GM23338 (cell line): Measurements from ENCODE around the gene RIN3. TPM values are rescaled to one million over a fixed set of nuclear protein-coding genes. Genes with fewer than 3 reads are reported as not detected.

Source experiments
- ATAC-seq: fragments of 200-7000 bp; cut with Tn5 transposase; 3 replicates; pipeline ENCODE4 v1.9.1; 2020
- DNase-seq: peaks from one replicate; pipeline ENCODE4 v3.0.0-alpha.2; 2015; ENCODE audit warnings: low spot score
- H2AFZ ChIP-seq: fragments of 200-600 bp; sonication (generic); 2 replicates; pipeline ENCODE4 v1.8.0; 2016; ENCODE audit warnings: antibody characterized with exemption, mild to moderate bottlenecking, moderate library complexity
- H3F3A ChIP-seq: fragments of 200-600 bp; sonication (generic); replicated peaks from 2 replicates; pipeline ENCODE4 v1.8.0; 2017; ENCODE audit warnings: antibody characterized with exemption, mixed run types, low read depth
- H3K27ac ChIP-seq: fragments of 200-600 bp; sonication (generic); 2 replicates; pipeline ENCODE4 v1.6.1; 2016; ENCODE audit warnings: low read depth
- H3K27me3 ChIP-seq: fragments of 200-600 bp; sonication (generic); 2 replicates; pipeline ENCODE4 v1.8.0; 2016; ENCODE audit warnings: mild to moderate bottlenecking, mixed run types, moderate library complexity; ENCODE audit not compliant: insufficient read depth
- H3K36me3 ChIP-seq: fragments of 200-600 bp; sonication (generic); 2 replicates; pipeline ENCODE4 v1.8.0; 2016; ENCODE audit warnings: mild to moderate bottlenecking; ENCODE audit not compliant: insufficient read depth
- H3K4me1 ChIP-seq: fragments of 200-600 bp; sonication (generic); 2 replicates; pipeline ENCODE4 v1.8.0; 2016; ENCODE audit warnings: mild to moderate bottlenecking, moderate library complexity; ENCODE audit not compliant: insufficient read depth
- H3K4me2 ChIP-seq: fragments of 200-600 bp; sonication (generic); 2 replicates; pipeline ENCODE4 v1.7.1; 2017; ENCODE audit warnings: mixed run types
- H3K4me3 ChIP-seq: fragments of 200-600 bp; sonication (generic); 2 replicates; pipeline ENCODE4 v1.6.1; 2016; ENCODE audit warnings: mixed run types
- H3K79me2 ChIP-seq: fragments of 200-600 bp; sonication (generic); replicated peaks from 2 replicates; pipeline ENCODE4 v1.8.0; 2017; ENCODE audit warnings: mild to moderate bottlenecking; ENCODE audit not compliant: insufficient read depth
- H3K9me2 ChIP-seq: fragments of 200-600 bp; sonication (generic); 2 replicates; pipeline ENCODE4 v1.8.0; 2017; ENCODE audit not compliant: insufficient read depth
- H4K20me1 ChIP-seq: fragments of 200-600 bp; sonication (generic); replicated peaks from 2 replicates; pipeline ENCODE4 v1.8.0; 2017; ENCODE audit warnings: mild to moderate bottlenecking; ENCODE audit not compliant: insufficient read depth
- H3K27ac Mint-ChIP-seq: 2 replicates; pipeline ENCODE4 v1.8.0; 2020; ENCODE audit warnings: inconsistent platforms, mild to moderate bottlenecking, moderate library complexity, mixed read lengths
- H3K27me3 Mint-ChIP-seq: 3 replicates; pipeline ENCODE4 v1.8.0; 2022; ENCODE audit warnings: low read depth, mild to moderate bottlenecking, moderate library complexity, mixed read lengths, inconsistent platforms; ENCODE audit not compliant: insufficient read depth, poor library complexity
- H3K36me3 Mint-ChIP-seq: 3 replicates; pipeline ENCODE4 v1.8.0; 2021; ENCODE audit warnings: low read depth, mild to moderate bottlenecking, inconsistent platforms, moderate library complexity, mixed read lengths
- H3K4me1 Mint-ChIP-seq: 3 replicates; pipeline ENCODE4 v1.8.0; 2020; ENCODE audit warnings: mild to moderate bottlenecking, inconsistent platforms, mixed read lengths
- H3K4me3 Mint-ChIP-seq: 3 replicates; pipeline ENCODE4 v1.8.0; 2021; ENCODE audit warnings: moderate library complexity, mild to moderate bottlenecking, inconsistent platforms, mixed read lengths
- H3K9me3 Mint-ChIP-seq: 3 replicates; pipeline ENCODE4 v1.8.0; 2020; ENCODE audit warnings: moderate library complexity, mild to moderate bottlenecking, inconsistent platforms, mixed read lengths
- CREB1 ChIP-seq: fragments of 250-450 bp; sonication (Bioruptor Pico); IDR thresholded peaks from 2 replicates; pipeline ENCODE4 v1.5.0; 2020; ENCODE audit warnings: low read depth, mild to moderate bottlenecking, moderate library complexity
- CTCF ChIP-seq, 2 experiments: fragments of 200-600 bp in 1 of 2; sonication (generic) in 1 of 2; conservative IDR thresholded peaks; 2 replicates each; pipeline versions ENCODE4 v1.5.1 to v1.6.1; 2016 to 2017; ENCODE audit warnings: antibody characterized with exemption in 2 of 2, low read depth in 2 of 2, mild to moderate bottlenecking in 2 of 2, moderate library complexity in 1 of 2
- ETS1 ChIP-seq: IDR thresholded peaks from 2 replicates; pipeline ENCODE4 v1.6.1; 2016; ENCODE audit warnings: antibody characterized with exemption
- EZH2 ChIP-seq: fragments of 200-600 bp; sonication (generic); IDR thresholded peaks from one replicate; pipeline ENCODE4 v1.8.0; 2017; ENCODE audit warnings: antibody characterized with exemption, mild to moderate bottlenecking, low read depth; ENCODE audit not compliant: unreplicated experiment
- EZH2phosphoT487 ChIP-seq: fragments of 200-600 bp; sonication (generic); IDR thresholded peaks from one replicate; pipeline ENCODE4 v1.8.1; 2018; ENCODE audit warnings: antibody characterized with exemption; ENCODE audit not compliant: unreplicated experiment
- JUNB ChIP-seq: IDR thresholded peaks from one replicate; pipeline ENCODE4 v1.6.1; 2016; ENCODE audit warnings: antibody characterized with exemption; ENCODE audit not compliant: unreplicated experiment
- NANOG ChIP-seq: IDR thresholded peaks from 2 replicates; pipeline ENCODE4 v1.6.1; 2016; ENCODE audit warnings: antibody characterized with exemption, borderline replicate concordance
- POLR2AphosphoS5 ChIP-seq: IDR thresholded peaks from 2 replicates; pipeline ENCODE4 v1.6.1; 2016; ENCODE audit warnings: antibody characterized with exemption, low read depth
- REST ChIP-seq: IDR thresholded peaks from one replicate; pipeline ENCODE4 v1.6.1; 2018; ENCODE audit warnings: antibody characterized with exemption; ENCODE audit not compliant: unreplicated experiment
- STAT1 ChIP-seq: IDR thresholded peaks from one replicate; pipeline ENCODE4 v1.6.1; 2016; ENCODE audit warnings: antibody characterized with exemption; ENCODE audit not compliant: unreplicated experiment
- ZNF114 ChIP-seq: fragments of 250-450 bp; sonication (Bioruptor Pico); IDR thresholded peaks from 2 replicates; pipeline ENCODE4 v1.5.0; 2020; ENCODE audit warnings: mild to moderate bottlenecking, moderate library complexity
- ZNF331 ChIP-seq: fragments of 250-450 bp; sonication (Bioruptor Pico); IDR thresholded peaks from 2 replicates; pipeline ENCODE4 v1.5.0; 2020; ENCODE audit warnings: low read depth, mild to moderate bottlenecking, moderate library complexity
- ZNF462 ChIP-seq: fragments of 250-450 bp; sonication (Bioruptor Pico); IDR thresholded peaks from 2 replicates; pipeline ENCODE4 v1.5.0; 2020; ENCODE audit warnings: mild to moderate bottlenecking, moderate library complexity
- polyA plus RNA-seq: library from polyadenylated mRNA; unstranded; fragments of >200 nt; fragmentation: Nextera tagmentation; extraction: Ambion mirVana; gene quantifications from 2 replicates; pipeline ENCODE4 v1.2.1, GENCODE V29; 2016
- total RNA-seq: library from RNA; depleted of rRNA; stranded (reverse); fragments of >200 nt; shearing (Covaris generic); gene quantifications from 2 replicates; pipeline ENCODE4 v1.2.3, GENCODE V29; 2014

RIN3 gene
- total and polyA plus RNA-seq, 2 experiments from 2014 or later, result 0.97 to 1.5 TPM

- DNase-seq (peak; percentile 22), ATAC-seq (peak; percentile 61)
- Histone ChIP-seq H3K4me1 (no peaks in the 10 kb centered on the region), H3K27me3 (no peaks in the 10 kb centered on the region), H4K20me1 (no peaks in the 10 kb centered on the region), H3K27ac (no peak overlapping the region), H3K9me2 (no peaks in the 10 kb centered on the region), H3K79me2 (no peaks in the 10 kb centered on the region), H3K36me3 (no peaks in the 10 kb centered on the region), H3K4me2 (no peak overlapping the region), H2AFZ (no peak overlapping the region), H3K4me3 (no peak overlapping the region), H3F3A (no peaks in the 10 kb centered on the region)
- Mint-ChIP-seq H3K27ac (no peak overlapping the region; the same call in 1 of the 2 replicates), H3K27me3 (peaks cover 12% of the 10 kb centered on the region), H3K4me1 (peaks cover 7% of the 10 kb centered on the region), H3K9me3 (no peaks in the 10 kb centered on the region; the same call in 2 of the 3 replicates), H3K36me3 (no peaks in the 10 kb centered on the region; the same call in 2 of the 3 replicates), H3K4me3 (no peak overlapping the region)
- TF ChIP-seq ZNF462 (CRISPR knock-in tag) (no peak), CTCF (conservative IDR thresholded peaks at IDR 0.05; ENCODE audit: low read depth in 2 of 2) (no peak), POLR2AphosphoS5 (no peak), REST (no peak), ETS1 (no peak), ZNF331 (CRISPR knock-in tag) (no peak), EZH2phosphoT487 (no peak), EZH2 (no peak), CREB1 (CRISPR knock-in tag) (no peak), STAT1 (no peak), ZNF114 (CRISPR knock-in tag) (no peak), NANOG (no peak), JUNB (no peak)
Measured at GRCh38 chr14:92487513-92488133, 26.0 kb upstream of the RIN3 start.
